Liver (tissue), 3 donors: ENCODE results near the gene ALG3.

Source experiments
- CTCF ChIP-seq: fragments of 150-350 bp; IDR thresholded peaks from 2 replicates; pipeline ENCODE4 v1.5.1; 2017; ENCODE audit warnings: improper control_type of control experiment, low read depth, low read length; ENCODE audit not compliant: missing input control
- EGR1 ChIP-seq, 2 donors: IDR thresholded peaks; 2 replicates each; pipeline ENCODE4 v1.6.1; 2016 to 2018; ENCODE audit warnings: antibody characterized with exemption in 2 of 2, low read depth in 2 of 2
- FOXA1 ChIP-seq: IDR thresholded peaks from 2 replicates; pipeline ENCODE4 v1.6.1; 2016; ENCODE audit warnings: antibody characterized with exemption
- GABPA ChIP-seq, 2 donors: IDR thresholded peaks in 1 of 2; conservative IDR thresholded peaks in 1 of 2; 2 replicates each; pipeline ENCODE4 v1.6.1; 2016; ENCODE audit warnings: antibody characterized with exemption in 2 of 2, mild to moderate bottlenecking in 1 of 2, moderate library complexity in 1 of 2
- HNF4A ChIP-seq, 2 donors: conservative IDR thresholded peaks; 2 replicates each; pipeline ENCODE4 v1.6.1; 2016; ENCODE audit warnings: antibody characterized with exemption in 2 of 2, mild to moderate bottlenecking in 2 of 2
- JUND ChIP-seq, 2 donors: IDR thresholded peaks; 2 replicates each; pipeline ENCODE4 v1.6.1; 2016; ENCODE audit warnings: antibody characterized with exemption in 2 of 2
- RAD21 ChIP-seq, 2 donors: IDR thresholded peaks; 2 replicates each; pipeline ENCODE4 v1.6.1; 2016; ENCODE audit warnings: antibody characterized with exemption in 2 of 2, mild to moderate bottlenecking in 2 of 2
- REST ChIP-seq: IDR thresholded peaks from 2 replicates; pipeline ENCODE4 v1.6.1; 2016; ENCODE audit warnings: antibody characterized with exemption, mild to moderate bottlenecking
- RXRA ChIP-seq, 2 donors: IDR thresholded peaks; 2 replicates each; pipeline ENCODE4 v1.6.1; 2017 to 2018; ENCODE audit warnings: antibody characterized with exemption in 2 of 2, mild to moderate bottlenecking in 1 of 2
- SP1 ChIP-seq: IDR thresholded peaks from 2 replicates; pipeline ENCODE4 v1.6.1; 2018; ENCODE audit warnings: antibody characterized with exemption, mild to moderate bottlenecking
- TAF1 ChIP-seq: conservative IDR thresholded peaks from 2 replicates; pipeline ENCODE4 v1.6.1; 2016; ENCODE audit warnings: antibody characterized with exemption, mild to moderate bottlenecking
- YY1 ChIP-seq: IDR thresholded peaks from 2 replicates; pipeline ENCODE4 v1.6.1; 2016; ENCODE audit warnings: antibody characterized with exemption, mild to moderate bottlenecking
- ZBTB33 ChIP-seq: IDR thresholded peaks from 2 replicates; pipeline ENCODE4 v1.6.1; 2016; ENCODE audit warnings: antibody characterized with exemption
- TF ChIP-seq, protein P1 (sequence below): IDR thresholded peaks from 2 replicates; pipeline ENCODE4 v1.6.1; 2016; ENCODE audit warnings: antibody characterized with exemption
- donor health status: healthy.
- donor health status: healthy.

GRCh38 chr3:184255291-184256039, 6.7 kb upstream of the ALG3 start:
- no peak for TF ChIP-seq CTCF
- TF ChIP-seq RAD21 (IDR thresholded peaks at IDR 0.05), result no peak
- no peak for TF ChIP-seq FOXA1
- no peak for TF ChIP-seq SP1
- TF ChIP-seq, protein P1, sequence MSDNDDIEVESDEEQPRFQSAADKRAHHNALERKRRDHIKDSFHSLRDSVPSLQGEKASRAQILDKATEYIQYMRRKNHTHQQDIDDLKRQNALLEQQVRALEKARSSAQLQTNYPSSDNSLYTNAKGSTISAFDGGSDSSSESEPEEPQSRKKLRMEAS, result no peak
- TF ChIP-seq TAF1, result no peak
- no peak for TF ChIP-seq REST
- no peak for TF ChIP-seq GABPA (IDR thresholded peaks at IDR 0.05 in 1 of 2, conservative IDR thresholded peaks at IDR 0.05 in 1 of 2)
- no peak for TF ChIP-seq ZBTB33
- TF ChIP-seq YY1, result no peak
- TF ChIP-seq JUND (IDR thresholded peaks at IDR 0.05), result no peak
- no peak for TF ChIP-seq HNF4A (conservative IDR thresholded peaks at IDR 0.05)
- TF ChIP-seq EGR1 (IDR thresholded peaks at IDR 0.05; ENCODE audit: low read depth in 2 of 2), result no peak
- no peak for TF ChIP-seq RXRA (IDR thresholded peaks at IDR 0.05)
